UCSD-AML1 (cell line): Measurements from ENCODE around the gene NPC1.

Experiments used
- DNase-seq: peaks from one replicate; lab custom pipeline; 2025; ENCODE audit not compliant: unreplicated experiment; lab: John Stamatoyannopoulos, UW

Gene NPC1

GRCh38 chr18:23550898-23551297 is 35.4 kb downstream of the NPC1 start:
- DNase-seq = no peak

- no peak for DNase-seq
These were observed 37.6 kb downstream of the NPC1 start for GRCh38 chr18:23548719-23549118.

- no peak for DNase-seq
These were observed 38.0 kb downstream of the NPC1 start for GRCh38 chr18:23548275-23548674.

- no peak for DNase-seq
These were observed 38.5 kb downstream of the NPC1 start for GRCh38 chr18:23547846-23548245.

- no peak for DNase-seq
These were observed 39.0 kb downstream of the NPC1 start for GRCh38 chr18:23547306-23547705.

- DNase-seq = no peak
These were observed 41.0 kb downstream of the NPC1 start for GRCh38 chr18:23545247-23545789.

- DNase-seq = no peak
These were observed 43.8 kb downstream of the NPC1 start for GRCh38 chr18:23542461-23542860.

- no peak for DNase-seq
These were observed 44.8 kb downstream of the NPC1 start for GRCh38 chr18:23541349-23542093.

- DNase-seq = no peak
These were observed 45.4 kb downstream of the NPC1 start for GRCh38 chr18:23540867-23541266.

GRCh38 chr18:23539911-23540525 is 46.3 kb downstream of the NPC1 start:
- no peak for DNase-seq

GRCh38 chr18:23539296-23539695 is 47.0 kb downstream of the NPC1 start:
- no peak for DNase-seq

- DNase-seq = no peak
These were observed 47.4 kb downstream of the NPC1 start for GRCh38 chr18:23538870-23539269.

- no peak for DNase-seq
These were observed 48.3 kb downstream of the NPC1 start for GRCh38 chr18:23538001-23538400.

- no peak for DNase-seq
These were observed 49.0 kb downstream of the NPC1 start for GRCh38 chr18:23537274-23537673.

- DNase-seq = no peak
These were observed 50.1 kb downstream of the NPC1 start for GRCh38 chr18:23536204-23536603.

- no peak for DNase-seq
These were observed 52.0 kb downstream of the NPC1 start for GRCh38 chr18:23534276-23534675.

- no peak for DNase-seq
These were observed 53.5 kb downstream of the NPC1 start for GRCh38 chr18:23532848-23533247.

- no peak for DNase-seq
These were observed 54.4 kb downstream of the NPC1 start for GRCh38 chr18:23531912-23532311.

GRCh38 chr18:23530195-23530594 is 56.1 kb downstream of the NPC1 start:
- no peak for DNase-seq

GRCh38 chr18:23529604-23530003 is 56.7 kb downstream of the NPC1 start:
- no peak for DNase-seq

GRCh38 chr18:23528580-23529472 is 57.5 kb downstream of the NPC1 start:
- no peak for DNase-seq
